ENCODE measurements around the gene IQCM. TPM values are rescaled to one million over a fixed set of nuclear protein-coding genes. Genes with fewer than 3 reads are reported as not detected.
A peak's percentile ranks its signal among the peaks of the same experiment; 100 is the strongest.

IQCM gene
- polyA plus RNA-seq, 2 of the 4 experiments (the other 2 are of a cell fraction) = 0.05 TPM; not detected in 1

- Histone ChIP-seq H3K27ac (no peak overlapping the region), H3K4me1 (no peaks in the 10 kb centered on the region), H3K4me3 (no peak overlapping the region), H3K9me3 (no peaks in the 10 kb centered on the region), H3K4me2 (no peak overlapping the region)
- no peak for TF ChIP-seq NFE2L2 (conservative IDR thresholded peaks at IDR 0.05; ENCODE audit: low read length)
- TF ChIP-seq TFCP2L1 (CRISPR knock-in tag; IDR thresholded peaks at IDR 0.05) = no peak
- TF ChIP-seq CEBPB (IDR thresholded peaks at IDR 0.05) = no peak
- no peak for TF ChIP-seq POLR2AphosphoS2 (conservative IDR thresholded peaks at IDR 0.05; ENCODE audit: low read length)
- TF ChIP-seq NR3C1 (IDR thresholded peaks at IDR 0.05) = no peak
- no peak for TF ChIP-seq REST (IDR thresholded peaks at IDR 0.05)
- TF ChIP-seq RFX5 (IDR thresholded peaks at IDR 0.05) = no peak
- TF ChIP-seq MAFK (IDR thresholded peaks at IDR 0.05; ENCODE audit: partially characterized antibody) = no peak
- no peak for TF ChIP-seq JUNB (IDR thresholded peaks at IDR 0.05)
- TF ChIP-seq RAD21 (conservative IDR thresholded peaks at IDR 0.05 in 1 of 2, IDR thresholded peaks at IDR 0.05 in 1 of 2) = no peak
- no peak for TF ChIP-seq MYC (IDR thresholded peaks at IDR 0.05; ENCODE audit: borderline replicate concordance, low read length)
- FAIRE-seq (no peak), DNase-seq (ENCODE audit: low read depth in 1 of 2, low spot score in 1 of 2) (no peak), ATAC-seq (no peak)
- ChIA-PET POLR2A (no interaction called here), CTCF (no interaction called here)
- 78% methylated on average over 1 of the region's 1 CpG for WGBS (ENCODE audit: missing lambda C conversion rate)
Observed at GRCh38 chr4:149426461-149426860, 389.2 kb downstream of the IQCM start.

GRCh38 chr4:149409555-149409962 lies 406.1 kb downstream of the IQCM start:
- no peak for DNase-seq (ENCODE audit: low read depth in 1 of 2, low spot score in 1 of 2)
- no peak overlapping the region for H3K4me3 ChIP-seq
- ChIA-PET POLR2A (interaction anchor here (0.5 kb wide), 1 partner anchor 1458 kb away, joined by 5 read pairs; no protein-coding TSS in a partner anchor), CTCF (no interaction called here)
- ATAC-seq = peak in 1 of 2 experiments; percentile 51; a peak in 3 of 6 replicates
- H3K27ac ChIP-seq = peak overlapping the region; percentile 31 to 34; a peak in 3 of 6 replicates
- H3K9me3 ChIP-seq = no peaks in the 10 kb centered on the region
- no peak for FAIRE-seq
- peaks cover 7% of the 10 kb centered on the region for H3K4me1 ChIP-seq
- peak overlapping the region; percentile 49; the same call in 2 of the 3 replicates for H3K4me2 ChIP-seq
- WGBS (ENCODE audit: missing lambda C conversion rate) = 30% methylated on average over 3 of the region's 3 CpGs
- TF ChIP-seq GATA3 (IDR thresholded peaks at IDR 0.05; ENCODE audit: borderline replicate concordance) = no peak
- no peak for TF ChIP-seq BCL3 (IDR thresholded peaks at IDR 0.05)
- TF ChIP-seq ESRRA (IDR thresholded peaks at IDR 0.05; ENCODE audit: borderline replicate concordance, low read length) = no peak
- TF ChIP-seq ATOH8 (CRISPR knock-in tag; IDR thresholded peaks at IDR 0.05; ENCODE audit: low read depth) = no peak
- TF ChIP-seq REST (IDR thresholded peaks at IDR 0.05) = no peak
- no peak for TF ChIP-seq EHF (CRISPR knock-in tag; IDR thresholded peaks at IDR 0.05)
- TF ChIP-seq HMGXB4 (CRISPR knock-in tag; IDR thresholded peaks at IDR 0.05; ENCODE audit: borderline replicate concordance) = no peak
- no peak for TF ChIP-seq ELK1 (IDR thresholded peaks at IDR 0.05; ENCODE audit: low read depth, low read length)
- TF ChIP-seq ZFP36 (IDR thresholded peaks at IDR 0.05; ENCODE audit: borderline replicate concordance, partially characterized antibody) = no peak
- TF ChIP-seq ZC3H11A (IDR thresholded peaks at IDR 0.05) = no peak
- TF ChIP-seq JUN (IDR thresholded peaks at IDR 0.05) = no peak
- TF ChIP-seq SREBF2 (IDR thresholded peaks at IDR 0.05) = no peak
- no peak for TF ChIP-seq PHF8 (IDR thresholded peaks at IDR 0.05; ENCODE audit: borderline replicate concordance, low read depth)
- no peak for TF ChIP-seq PBX3 (IDR thresholded peaks at IDR 0.05)

All from A549 (cell line).